Activated CD4-positive, alpha-beta T cell treated with anti-CD3 and anti-CD28 coated beads, Interleukin-2, amount 10 ng/mL, durations not matched to agents 24 days and 14 days (primary cell): ENCODE data around the gene TRMO. TPM values are rescaled to one million over a fixed set of nuclear protein-coding genes. Genes with fewer than 3 reads are reported as not detected.
"Not testable (repeated sequence)": the region's sequence is repeated elsewhere in the genome, so short reads cannot be mapped to it uniquely, and the experiment has no call there.

Experiments used
- DNase-seq: peaks from one replicate; pipeline ENCODE4 v3.0.0; 2022
- H3K27ac Mint-ChIP-seq: one replicate; pipeline ENCODE4 v1.8.0; 2022; ENCODE audit warnings: mild to moderate bottlenecking, mixed read lengths
- H3K27me3 Mint-ChIP-seq: one replicate; pipeline ENCODE4 v1.8.0; 2022; ENCODE audit warnings: mixed read lengths
- H3K36me3 Mint-ChIP-seq: one replicate; pipeline ENCODE4 v1.8.0; 2022; ENCODE audit warnings: low read depth, mild to moderate bottlenecking, mixed read lengths
- H3K4me1 Mint-ChIP-seq: one replicate; pipeline ENCODE4 v1.8.0; 2021; ENCODE audit warnings: mixed read lengths
- H3K4me3 Mint-ChIP-seq: one replicate; pipeline ENCODE4 v1.8.0; 2022; ENCODE audit warnings: mild to moderate bottlenecking, moderate library complexity, mixed read lengths
- H3K9me3 Mint-ChIP-seq: one replicate; pipeline ENCODE4 v1.8.0; 2021; ENCODE audit warnings: mixed read lengths
- intact Hi-C: fragments of 100-400 bp; cut with micrococcal nuclease; formaldehyde crosslinking; loops from one replicate; pipeline ENCODE4 v1.15.1; 2023
- total RNA-seq: library from RNA; stranded (reverse); gene quantifications from 2 replicates; pipeline ENCODE4 v1.2.3, GENCODE V29; 2022

The TRMO gene, protein sequence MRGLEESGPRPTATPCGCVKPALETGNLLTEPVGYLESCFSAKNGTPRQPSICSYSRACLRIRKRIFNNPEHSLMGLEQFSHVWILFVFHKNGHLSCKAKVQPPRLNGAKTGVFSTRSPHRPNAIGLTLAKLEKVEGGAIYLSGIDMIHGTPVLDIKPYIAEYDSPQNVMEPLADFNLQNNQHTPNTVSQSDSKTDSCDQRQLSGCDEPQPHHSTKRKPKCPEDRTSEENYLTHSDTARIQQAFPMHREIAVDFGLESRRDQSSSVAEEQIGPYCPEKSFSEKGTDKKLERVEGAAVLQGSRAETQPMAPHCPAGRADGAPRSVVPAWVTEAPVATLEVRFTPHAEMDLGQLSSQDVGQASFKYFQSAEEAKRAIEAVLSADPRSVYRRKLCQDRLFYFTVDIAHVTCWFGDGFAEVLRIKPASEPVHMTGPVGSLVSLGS
- 9.8 and 13.0 TPM in 2 replicates for total RNA-seq

DNA sequence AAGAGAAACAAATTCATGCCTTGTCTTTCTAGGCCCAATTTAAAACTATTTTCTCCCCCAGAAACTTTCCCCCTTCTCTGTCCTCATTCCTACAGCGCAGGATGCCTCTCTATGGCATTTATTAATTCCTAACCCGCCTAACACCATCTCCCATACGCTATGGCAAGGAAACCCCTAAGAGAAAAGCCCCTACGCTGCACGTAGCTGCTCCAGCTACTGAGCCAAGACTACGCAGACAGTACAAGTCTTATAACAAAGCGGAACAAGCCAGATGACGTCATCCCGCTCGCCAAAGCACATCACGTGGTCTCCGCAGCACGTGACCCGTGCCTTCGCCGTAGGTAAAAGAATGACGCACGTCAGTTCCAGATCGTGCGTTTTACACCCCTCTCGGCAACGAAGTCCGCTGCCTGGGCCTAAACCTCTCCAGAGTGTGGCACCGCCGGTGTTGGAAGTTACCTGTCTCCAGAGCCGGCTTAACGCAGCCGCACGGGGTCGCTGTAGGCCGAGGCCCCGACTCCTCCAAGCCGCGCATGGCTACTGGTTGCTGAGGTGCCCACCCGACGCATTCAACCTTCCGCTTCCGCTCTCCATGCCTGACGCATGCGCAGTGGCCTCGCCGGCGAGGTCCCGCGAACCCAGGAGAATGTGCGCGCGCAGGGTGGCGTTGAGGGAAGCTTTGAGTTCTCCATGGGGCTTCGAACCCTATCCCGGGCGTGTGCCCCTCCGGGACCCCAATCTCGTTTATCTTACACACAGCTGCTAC, at the start of gene TRMO:
TSS of gene TRMO (minus strand) at position 542 of the 766 bp plus-strand sequence. CDS start at position 535, 7 bp downstream.
- intact Hi-C loops: loop anchor here (1.0 to 5.0 kb wide), 9 partner anchors 61 to 333 kb away; partner anchors contain the start of genes ANP32B, NANS, NCBP1 and TBC1D2
- Mint-ChIP-seq H3K36me3 (peaks cover 7% of the 10 kb centered on the region), H3K27ac (peak within 1 kb of the TSS; percentile 98), H3K4me1 (peaks cover 47% of the 10 kb centered on the region), H3K4me3 (peak within 1 kb of the TSS; percentile 93), H3K9me3 (no peaks in the 10 kb centered on the region), H3K27me3 (peaks cover 2% of the 10 kb centered on the region)
- peak; percentile 99 for DNase-seq

- no peaks in the 10 kb centered on the region for H3K9me3 Mint-ChIP-seq
- peaks cover 26% of the 10 kb centered on the region for H3K27me3 Mint-ChIP-seq
- no peak for DNase-seq
- intact Hi-C loops: no loop called here
- H3K36me3 Mint-ChIP-seq: no peaks in the 10 kb centered on the region
- H3K4me3 Mint-ChIP-seq: no peak overlapping the region
- H3K4me1 Mint-ChIP-seq: peaks cover 3% of the 10 kb centered on the region
- no peak overlapping the region for H3K27ac Mint-ChIP-seq
Measured at GRCh38 chr9:97970165-97970564, 47.9 kb upstream of the TRMO start.

- DNase-seq: no peak
- intact Hi-C loops: no loop called here
- H3K27ac Mint-ChIP-seq: peak overlapping the region; percentile 29
- no peaks in the 10 kb centered on the region for H3K9me3 Mint-ChIP-seq
- H3K4me1 Mint-ChIP-seq: peaks cover 3% of the 10 kb centered on the region
- H3K4me3 Mint-ChIP-seq: no peak overlapping the region
- peaks cover 24% of the 10 kb centered on the region for H3K27me3 Mint-ChIP-seq
- no peaks in the 10 kb centered on the region for H3K36me3 Mint-ChIP-seq
Measured at GRCh38 chr9:97969014-97969413, 46.7 kb upstream of the TRMO start.

- intact Hi-C loops: no loop called here
- no peaks in the 10 kb centered on the region for H3K36me3 Mint-ChIP-seq
- H3K27me3 Mint-ChIP-seq: peaks cover 13% of the 10 kb centered on the region
- H3K4me1 Mint-ChIP-seq: peaks cover 3% of the 10 kb centered on the region
- no peak overlapping the region for H3K4me3 Mint-ChIP-seq
- no peak for DNase-seq
- H3K9me3 Mint-ChIP-seq: no peaks in the 10 kb centered on the region
- H3K27ac Mint-ChIP-seq: no peak overlapping the region
Measured at GRCh38 chr9:97966493-97966892, 44.2 kb upstream of the TRMO start.

- no peak overlapping the region for H3K4me3 Mint-ChIP-seq
- H3K4me1 Mint-ChIP-seq: no peaks in the 10 kb centered on the region
- H3K36me3 Mint-ChIP-seq: no peaks in the 10 kb centered on the region
- peaks cover 7% of the 10 kb centered on the region for H3K27me3 Mint-ChIP-seq
- no peak overlapping the region for H3K27ac Mint-ChIP-seq
- intact Hi-C loops: no loop called here
- no peaks in the 10 kb centered on the region for H3K9me3 Mint-ChIP-seq
- no peak for DNase-seq
Measured at GRCh38 chr9:97964901-97965300, 42.6 kb upstream of the TRMO start.

- intact Hi-C loops: no loop called here
- Mint-ChIP-seq H3K27me3 (peaks cover 4% of the 10 kb centered on the region), H3K27ac (no peak overlapping the region), H3K4me1 (peaks cover 5% of the 10 kb centered on the region), H3K9me3 (no peaks in the 10 kb centered on the region), H3K4me3 (no peak overlapping the region), H3K36me3 (no peaks in the 10 kb centered on the region)
- no peak for DNase-seq
Measured at GRCh38 chr9:97963232-97963631, 40.9 kb upstream of the TRMO start.

GRCh38 chr9:97962575-97962974, 40.3 kb upstream of the TRMO start:
- DNase-seq: no peak
- intact Hi-C loops: no loop called here
- Mint-ChIP-seq H3K36me3 (no peaks in the 10 kb centered on the region), H3K4me1 (peaks cover 5% of the 10 kb centered on the region), H3K27ac (no peak overlapping the region), H3K27me3 (peaks cover 4% of the 10 kb centered on the region), H3K4me3 (no peak overlapping the region), H3K9me3 (no peaks in the 10 kb centered on the region)

DNA sequence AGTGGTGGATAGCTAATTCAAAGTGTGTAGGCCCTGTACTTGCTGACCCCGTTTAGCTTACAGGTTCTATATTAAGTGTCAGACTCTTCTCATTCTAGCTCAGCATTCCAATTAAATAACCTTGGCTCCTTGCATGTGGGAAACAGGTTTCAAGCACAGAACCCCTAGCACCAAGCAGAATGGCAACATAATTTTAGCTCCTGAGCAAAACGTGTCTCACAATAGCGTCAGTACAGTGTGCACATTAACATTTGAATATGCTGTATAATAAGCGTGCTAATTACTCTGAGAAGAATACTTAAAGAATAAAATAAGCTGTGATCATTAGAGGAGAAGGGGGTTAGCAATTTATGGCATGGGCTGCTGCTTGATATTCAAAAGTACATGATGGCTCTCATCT, 39.8 kb upstream of the TRMO start:
- H3K36me3 Mint-ChIP-seq: no peaks in the 10 kb centered on the region
- intact Hi-C loops: no loop called here
- no peak overlapping the region for H3K27ac Mint-ChIP-seq
- H3K9me3 Mint-ChIP-seq: no peaks in the 10 kb centered on the region
- H3K27me3 Mint-ChIP-seq: peaks cover 4% of the 10 kb centered on the region
- no peak overlapping the region for H3K4me3 Mint-ChIP-seq
- DNase-seq: no peak
- H3K4me1 Mint-ChIP-seq: peaks cover 5% of the 10 kb centered on the region

GRCh38 chr9:97961361-97961760, 39.1 kb upstream of the TRMO start:
- intact Hi-C loops: no loop called here
- no peak for DNase-seq
- Mint-ChIP-seq H3K9me3 (no peaks in the 10 kb centered on the region), H3K27ac (no peak overlapping the region), H3K36me3 (no peaks in the 10 kb centered on the region), H3K27me3 (peaks cover 3% of the 10 kb centered on the region), H3K4me3 (no peak overlapping the region), H3K4me1 (peaks cover 6% of the 10 kb centered on the region)

- H3K27ac Mint-ChIP-seq, intact Hi-C loops, H3K4me3 Mint-ChIP-seq, H3K9me3 Mint-ChIP-seq, H3K27me3 Mint-ChIP-seq, H3K36me3 Mint-ChIP-seq, H3K4me1 Mint-ChIP-seq, DNase-seq: not testable (repeated sequence)
Measured at GRCh38 chr9:97960678-97961328, 38.5 kb upstream of the TRMO start.

DNA sequence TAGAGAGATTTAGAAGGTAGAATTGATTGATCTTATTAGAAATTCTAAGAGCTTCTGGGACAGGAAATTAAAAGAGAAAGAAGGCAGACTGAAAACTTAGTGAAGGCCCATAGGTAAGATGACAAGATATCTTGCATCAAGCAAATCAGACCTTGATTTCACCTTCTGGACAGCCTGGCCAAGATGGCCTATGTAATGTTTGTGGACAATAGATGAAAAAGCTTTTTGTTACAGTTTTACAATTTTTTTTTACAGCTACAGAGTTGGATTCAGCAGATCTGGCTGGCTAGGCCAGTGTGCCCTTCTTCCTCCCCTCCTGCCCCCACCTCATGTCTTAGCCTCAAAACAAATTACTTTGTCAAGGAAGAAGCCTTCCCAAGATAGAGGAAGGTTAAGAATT, 37.3 kb upstream of the TRMO start:
- no peak for DNase-seq
- no peaks in the 10 kb centered on the region for H3K9me3 Mint-ChIP-seq
- H3K36me3 Mint-ChIP-seq: no peaks in the 10 kb centered on the region
- H3K4me3 Mint-ChIP-seq: no peak overlapping the region
- H3K27me3 Mint-ChIP-seq: peaks cover 2% of the 10 kb centered on the region
- intact Hi-C loops: no loop called here
- peaks cover 7% of the 10 kb centered on the region for H3K4me1 Mint-ChIP-seq
- no peak overlapping the region for H3K27ac Mint-ChIP-seq

- intact Hi-C loops: no loop called here
- no peaks in the 10 kb centered on the region for H3K9me3 Mint-ChIP-seq
- H3K36me3 Mint-ChIP-seq: no peaks in the 10 kb centered on the region
- no peak overlapping the region for H3K27ac Mint-ChIP-seq
- peaks cover 10% of the 10 kb centered on the region for H3K4me1 Mint-ChIP-seq
- no peak overlapping the region for H3K4me3 Mint-ChIP-seq
- peaks cover 2% of the 10 kb centered on the region for H3K27me3 Mint-ChIP-seq
- DNase-seq: no peak
Measured at GRCh38 chr9:97958812-97959511, 36.7 kb upstream of the TRMO start.

- peaks cover 10% of the 10 kb centered on the region for H3K4me1 Mint-ChIP-seq
- no peak overlapping the region for H3K27ac Mint-ChIP-seq
- intact Hi-C loops: no loop called here
- H3K36me3 Mint-ChIP-seq: no peaks in the 10 kb centered on the region
- no peak overlapping the region for H3K4me3 Mint-ChIP-seq
- H3K9me3 Mint-ChIP-seq: no peaks in the 10 kb centered on the region
- H3K27me3 Mint-ChIP-seq: peaks cover 2% of the 10 kb centered on the region
- no peak for DNase-seq
Measured at GRCh38 chr9:97956331-97956730, 34.0 kb upstream of the TRMO start.
